ENCODE measurements around the gene CADM2.

GRCh38 chr3:85427467-85427866, 468.7 kb downstream of the CADM2 start:
- no peak for TF ChIP-seq CTCF (IDR thresholded peaks at IDR 0.05)
- TF ChIP-seq POLR2A (IDR thresholded peaks at IDR 0.05), result no peak
